ENCODE measurements around the gene AGR2. TPM values are rescaled to one million over a fixed set of nuclear protein-coding genes. Genes with fewer than 3 reads are reported as not detected.
"Not testable (repeated sequence)": the region's sequence is repeated elsewhere in the genome, so short reads cannot be mapped to it uniquely, and the experiment has no call there.

Gene AGR2
- total RNA-seq (100 to 1,000 TPM; 182 to 376 TPM), polyA plus RNA-seq (ENCODE audit: insufficient read length in 6 of 6) (100 to 1,000 TPM in 3 of 6 donors, 10 to 100 TPM in 3; 63.2 to 107 (median 100) TPM)
- long read RNA-seq, donor 1, transcript AGR2-203 (8 exons, 1,778 nt): major isoform, 42 of 99 reads
- long read RNA-seq, donor 1, partial matches to known transcripts: 53 of 99 reads
- long read RNA-seq, donor 1, other reads (novel, unspliced or antisense): 0 of 99 reads
- long read RNA-seq, donor 2, transcript AGR2-203 (8 exons, 1,778 nt): major isoform, 26 of 42 reads
- long read RNA-seq, donor 2, partial matches to known transcripts: 11 of 42 reads
- long read RNA-seq, donor 2, other reads (novel, unspliced or antisense): 5 of 42 reads
- long read RNA-seq, donor 3, transcript AGR2-203 (8 exons, 1,778 nt): major isoform, 18 of 18 reads
- long read RNA-seq, donor 3, partial matches to known transcripts: 0 of 18 reads
- long read RNA-seq, donor 3, other reads (novel, unspliced or antisense): 0 of 18 reads
- long read RNA-seq, donor 4, transcript AGR2-203 (8 exons, 1,778 nt): major isoform, 238 of 341 reads
- long read RNA-seq, donor 4, partial matches to known transcripts: 15 of 341 reads
- long read RNA-seq, donor 4, other reads (novel, unspliced or antisense): 84 of 341 reads
- long read RNA-seq, donor 5, transcript AGR2-203 (8 exons, 1,778 nt): major isoform, 39 of 85 reads
- long read RNA-seq, donor 5, partial matches to known transcripts: 34 of 85 reads
- long read RNA-seq, donor 5, other reads (novel, unspliced or antisense): 11 of 85 reads
- long read RNA-seq, donor 6, transcript AGR2-203 (8 exons, 1,778 nt): major isoform, 54 of 104 reads
- long read RNA-seq, donor 6, partial matches to known transcripts: 40 of 104 reads
- long read RNA-seq, donor 6, other reads (novel, unspliced or antisense): 9 of 104 reads
- long read RNA-seq, donor 7, transcript AGR2-203 (8 exons, 1,778 nt): major isoform, 6 of 6 reads
- long read RNA-seq, donor 7, partial matches to known transcripts: 0 of 6 reads
- long read RNA-seq, donor 7, other reads (novel, unspliced or antisense): 0 of 6 reads
- long read RNA-seq, donor 8, transcript AGR2-203 (8 exons, 1,778 nt): major isoform, 15 of 15 reads
- long read RNA-seq, donor 8, partial matches to known transcripts: 0 of 15 reads
- long read RNA-seq, donor 8, other reads (novel, unspliced or antisense): 0 of 15 reads
- long read RNA-seq, donor 9, partial matches to known transcripts: 0 of 1 reads
- long read RNA-seq, donor 9, other reads (novel, unspliced or antisense): 0 of 1 reads
- long read RNA-seq, donor 10, transcript AGR2-203 (8 exons, 1,778 nt): major isoform, 563 of 762 reads
- long read RNA-seq, donor 10, partial matches to known transcripts: 11 of 762 reads
- long read RNA-seq, donor 10, other reads (novel, unspliced or antisense): 187 of 762 reads
- long read RNA-seq, donor 11: 0 reads
- long read RNA-seq, donor 12, transcript AGR2-203 (8 exons, 1,778 nt): major isoform, 17 of 34 reads
- long read RNA-seq, donor 12, partial matches to known transcripts: 9 of 34 reads
- long read RNA-seq, donor 12, other reads (novel, unspliced or antisense): 8 of 34 reads

GRCh38 chr7:16804674-16805439 lies at the start of gene AGR2:
Gene AGR2, minus strand, starts transcription at chr7:16804999. Its CDS starts 3,203 bp downstream, at chr7:16801796.
- Histone ChIP-seq H3K27me3 (no peaks in the 10 kb centered on the region), H3K4me1 (no peaks in the 10 kb centered on the region), H3K9me3 (no peaks in the 10 kb centered on the region), H3K36me3 (no peaks in the 10 kb centered on the region), H3K4me3 (peak within 1 kb of the TSS; percentile 14 to 31), H3K27ac (peak within 1 kb of the TSS; percentile 35 to 38)
- TF ChIP-seq CTCF (IDR thresholded peaks at IDR 0.05): no peak
- intact Hi-C loops (cut with DNase I): no loop called here
- DNase-seq (peak in 3 of 4 donors; percentile 49 to 75 (median 70)), ATAC-seq (peak; percentile 90)

- H3K9me3 ChIP-seq; ATAC-seq; H3K4me1 ChIP-seq; H3K36me3 ChIP-seq; H3K27ac ChIP-seq; H3K4me3 ChIP-seq; H3K27me3 ChIP-seq; intact Hi-C loops (cut with DNase I): not testable (repeated sequence)
- DNase-seq: peak in 1 of 4 donors; percentile 70
Observed at GRCh38 chr7:16853189-16853588, 48.4 kb upstream of the AGR2 start.

- intact Hi-C loops (cut with DNase I): no loop called here
- H3K36me3 ChIP-seq: no peaks in the 10 kb centered on the region
- H3K27ac ChIP-seq: no peak overlapping the region
- no peak for DNase-seq
- ATAC-seq: no peak
- H3K9me3 ChIP-seq: no peaks in the 10 kb centered on the region
- H3K4me1 ChIP-seq: peaks cover 0 to 4% of the 10 kb centered on the region in 2 donors
- H3K27me3 ChIP-seq: no peaks in the 10 kb centered on the region
- no peak for TF ChIP-seq CTCF (IDR thresholded peaks at IDR 0.05)
- no peak overlapping the region for H3K4me3 ChIP-seq
Observed at GRCh38 chr7:16851829-16852228, 47.0 kb upstream of the AGR2 start.

- no peak for ATAC-seq
- intact Hi-C loops (cut with DNase I): no loop called here
- H3K27me3 ChIP-seq: no peaks in the 10 kb centered on the region
- no peaks in the 10 kb centered on the region for H3K9me3 ChIP-seq
- H3K27ac ChIP-seq: no peak overlapping the region
- H3K36me3 ChIP-seq: no peaks in the 10 kb centered on the region
- TF ChIP-seq CTCF (IDR thresholded peaks at IDR 0.05): no peak
- H3K4me1 ChIP-seq: peaks cover 0 to 4% of the 10 kb centered on the region in 2 donors
- no peak overlapping the region for H3K4me3 ChIP-seq
- peak in 1 of 4 donors; percentile 78 for DNase-seq
Observed at GRCh38 chr7:16850614-16851466, 46.0 kb upstream of the AGR2 start.
